ENCODE data around the gene KRTAP10-12. TPM values are rescaled to one million over a fixed set of nuclear protein-coding genes. Genes with fewer than 3 reads are reported as not detected.

KRTAP10-12 gene
- total RNA-seq, 1 experiment from 2014 or later = not detected

- no TSS peak for BruUV-seq (replicated peaks)
- H3K27me3 ChIP-seq (replicated peaks; ENCODE audit: insufficient read depth, low read depth, low read length, poor library complexity) = no peaks in the 10 kb centered on the region
- ChIA-PET CTCF (no interaction called here), POLR2A (ENCODE audit: low non-redundant PET) (no interaction called here)
- TF ChIP-seq EZH2 (IDR thresholded peaks at IDR 0.05; ENCODE audit: borderline replicate concordance, low read depth, low read length, poor library complexity, severe bottlenecking) = no peak
- TF ChIP-seq, protein P1, sequence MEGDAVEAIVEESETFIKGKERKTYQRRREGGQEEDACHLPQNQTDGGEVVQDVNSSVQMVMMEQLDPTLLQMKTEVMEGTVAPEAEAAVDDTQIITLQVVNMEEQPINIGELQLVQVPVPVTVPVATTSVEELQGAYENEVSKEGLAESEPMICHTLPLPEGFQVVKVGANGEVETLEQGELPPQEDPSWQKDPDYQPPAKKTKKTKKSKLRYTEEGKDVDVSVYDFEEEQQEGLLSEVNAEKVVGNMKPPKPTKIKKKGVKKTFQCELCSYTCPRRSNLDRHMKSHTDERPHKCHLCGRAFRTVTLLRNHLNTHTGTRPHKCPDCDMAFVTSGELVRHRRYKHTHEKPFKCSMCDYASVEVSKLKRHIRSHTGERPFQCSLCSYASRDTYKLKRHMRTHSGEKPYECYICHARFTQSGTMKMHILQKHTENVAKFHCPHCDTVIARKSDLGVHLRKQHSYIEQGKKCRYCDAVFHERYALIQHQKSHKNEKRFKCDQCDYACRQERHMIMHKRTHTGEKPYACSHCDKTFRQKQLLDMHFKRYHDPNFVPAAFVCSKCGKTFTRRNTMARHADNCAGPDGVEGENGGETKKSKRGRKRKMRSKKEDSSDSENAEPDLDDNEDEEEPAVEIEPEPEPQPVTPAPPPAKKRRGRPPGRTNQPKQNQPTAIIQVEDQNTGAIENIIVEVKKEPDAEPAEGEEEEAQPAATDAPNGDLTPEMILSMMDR (conservative IDR thresholded peaks at IDR 0.05; ENCODE audit: low read depth, low read length) = no peak
- intact Hi-C loops (cut with micrococcal nuclease; ENCODE audit: unreplicated experiment) = no loop called here
- H3K4me1 ChIP-seq (ENCODE audit: insufficient read depth, low read length, poor library complexity, severe bottlenecking) = peaks cover 2% of the 10 kb centered on the region
- no peak overlapping the region for H3K27ac ChIP-seq (ENCODE audit: low read depth, low read length, poor library complexity, severe bottlenecking)
- no peaks in the 10 kb centered on the region for H3K9me3 ChIP-seq (ENCODE audit: low read depth, low read length, poor library complexity, severe bottlenecking)
- no peaks in the 10 kb centered on the region for H3K36me3 ChIP-seq (ENCODE audit: insufficient read depth, low read length, poor library complexity, severe bottlenecking)
- DNase-seq (ENCODE audit: low spot score) = no peak
- H3K4me3 ChIP-seq (ENCODE audit: low read depth, low read length, poor library complexity, severe bottlenecking) = no peak overlapping the region
These were observed 21.1 kb downstream of the KRTAP10-12 start for GRCh38 chr21:44718093-44718492.

DNA sequence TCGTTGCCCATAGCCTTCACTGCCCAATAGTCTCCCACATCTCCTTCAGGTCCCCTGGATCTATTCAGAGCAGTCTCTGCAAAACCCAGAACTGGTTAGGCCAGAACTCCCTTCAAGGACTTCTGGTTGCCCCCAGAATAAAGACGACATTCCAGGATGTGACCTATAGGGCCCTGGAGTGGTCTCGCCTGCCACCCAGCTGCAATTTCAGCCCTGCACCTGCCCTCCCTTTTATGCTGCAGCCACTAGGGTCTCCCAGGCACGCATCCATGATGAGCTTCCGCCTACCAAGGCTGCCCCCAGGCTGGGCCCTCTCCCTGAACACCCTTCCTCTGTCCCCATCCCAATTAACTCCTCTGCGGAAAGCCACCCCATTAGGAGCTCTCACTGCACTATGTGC, 21.6 kb downstream of the KRTAP10-12 start:
- no peaks in the 10 kb centered on the region for H3K36me3 ChIP-seq (ENCODE audit: insufficient read depth, low read length, poor library complexity, severe bottlenecking)
- no peak overlapping the region for H3K27ac ChIP-seq (ENCODE audit: low read depth, low read length, poor library complexity, severe bottlenecking)
- BruUV-seq (replicated peaks) = no TSS peak
- DNase-seq (ENCODE audit: low spot score) = no peak
- intact Hi-C loops (cut with micrococcal nuclease; ENCODE audit: unreplicated experiment) = no loop called here
- H3K27me3 ChIP-seq (replicated peaks; ENCODE audit: insufficient read depth, low read depth, low read length, poor library complexity) = no peaks in the 10 kb centered on the region
- ChIA-PET CTCF (no interaction called here), POLR2A (ENCODE audit: low non-redundant PET) (no interaction called here)
- TF ChIP-seq, protein P1 (conservative IDR thresholded peaks at IDR 0.05; ENCODE audit: low read depth, low read length) = no peak
- no peak for TF ChIP-seq EZH2 (IDR thresholded peaks at IDR 0.05; ENCODE audit: borderline replicate concordance, low read depth, low read length, poor library complexity, severe bottlenecking)
- H3K4me3 ChIP-seq (ENCODE audit: low read depth, low read length, poor library complexity, severe bottlenecking) = no peak overlapping the region
- H3K4me1 ChIP-seq (ENCODE audit: insufficient read depth, low read length, poor library complexity, severe bottlenecking) = peaks cover 5% of the 10 kb centered on the region
- no peaks in the 10 kb centered on the region for H3K9me3 ChIP-seq (ENCODE audit: low read depth, low read length, poor library complexity, severe bottlenecking)

DNA sequence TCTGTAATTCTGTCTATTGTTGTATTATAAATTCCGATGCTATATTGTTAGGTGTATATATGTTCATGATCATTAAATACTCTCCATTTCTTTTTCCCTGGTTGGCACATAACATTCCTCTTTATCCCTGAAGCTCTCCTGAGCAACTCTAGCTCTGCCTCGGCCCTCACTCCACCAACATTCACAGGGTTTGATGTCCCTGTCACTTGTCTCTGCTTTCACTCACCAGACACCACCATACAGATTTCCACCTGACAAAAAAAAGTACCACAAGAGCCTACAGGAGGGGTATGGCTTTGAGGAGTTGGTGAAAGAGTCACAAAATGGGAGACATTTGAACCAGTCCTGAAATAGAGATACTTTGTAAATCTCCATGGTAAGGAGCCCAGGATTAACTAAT, 23.2 kb downstream of the KRTAP10-12 start:
- H3K9me3 ChIP-seq (ENCODE audit: low read depth, low read length, poor library complexity, severe bottlenecking) = no peaks in the 10 kb centered on the region
- H3K27me3 ChIP-seq (replicated peaks; ENCODE audit: insufficient read depth, low read depth, low read length, poor library complexity) = no peaks in the 10 kb centered on the region
- H3K4me1 ChIP-seq (ENCODE audit: insufficient read depth, low read length, poor library complexity, severe bottlenecking) = peaks cover 5% of the 10 kb centered on the region
- ChIA-PET POLR2A (ENCODE audit: low non-redundant PET) (no interaction called here), CTCF (no interaction called here)
- H3K4me3 ChIP-seq (ENCODE audit: low read depth, low read length, poor library complexity, severe bottlenecking) = no peak overlapping the region
- no peak overlapping the region for H3K27ac ChIP-seq (ENCODE audit: low read depth, low read length, poor library complexity, severe bottlenecking)
- intact Hi-C loops (cut with micrococcal nuclease; ENCODE audit: unreplicated experiment) = no loop called here
- BruUV-seq (replicated peaks) = no TSS peak
- no peaks in the 10 kb centered on the region for H3K36me3 ChIP-seq (ENCODE audit: insufficient read depth, low read length, poor library complexity, severe bottlenecking)
- no peak for DNase-seq (ENCODE audit: low spot score)
- TF ChIP-seq, protein P1 (conservative IDR thresholded peaks at IDR 0.05; ENCODE audit: low read depth, low read length) = no peak
- no peak for TF ChIP-seq EZH2 (IDR thresholded peaks at IDR 0.05; ENCODE audit: borderline replicate concordance, low read depth, low read length, poor library complexity, severe bottlenecking)
